Dedifferentiated amniotic fluid mesenchymal stem cell (primary cell): ENCODE measurements around the gene IGHMBP2.
"Not testable (repeated sequence)": the region's sequence is repeated elsewhere in the genome, so short reads cannot be mapped to it uniquely, and the experiment has no call there.

ENCODE experiments used
- DNase-seq: peaks from one replicate; pipeline ENCODE4 v3.0.0-alpha.2; 2016; ENCODE audit errors: extremely low spot score

The IGHMBP2 gene

GRCh38 chr11:68903288-68904247, at the start of gene IGHMBP2, which contains the start of gene MRPL21:
Gene IGHMBP2, plus strand, starts transcription at chr11:68903891. Its CDS starts 62 bp downstream, at chr11:68903953.
Gene MRPL21, minus strand, starts transcription at chr11:68903832. Its CDS starts 22 bp downstream, at chr11:68903810.
- DNase-seq, result peak; percentile 73

- no peak for DNase-seq
Measured at GRCh38 chr11:68854273-68854958, 49.3 kb upstream of the IGHMBP2 start.

DNA sequence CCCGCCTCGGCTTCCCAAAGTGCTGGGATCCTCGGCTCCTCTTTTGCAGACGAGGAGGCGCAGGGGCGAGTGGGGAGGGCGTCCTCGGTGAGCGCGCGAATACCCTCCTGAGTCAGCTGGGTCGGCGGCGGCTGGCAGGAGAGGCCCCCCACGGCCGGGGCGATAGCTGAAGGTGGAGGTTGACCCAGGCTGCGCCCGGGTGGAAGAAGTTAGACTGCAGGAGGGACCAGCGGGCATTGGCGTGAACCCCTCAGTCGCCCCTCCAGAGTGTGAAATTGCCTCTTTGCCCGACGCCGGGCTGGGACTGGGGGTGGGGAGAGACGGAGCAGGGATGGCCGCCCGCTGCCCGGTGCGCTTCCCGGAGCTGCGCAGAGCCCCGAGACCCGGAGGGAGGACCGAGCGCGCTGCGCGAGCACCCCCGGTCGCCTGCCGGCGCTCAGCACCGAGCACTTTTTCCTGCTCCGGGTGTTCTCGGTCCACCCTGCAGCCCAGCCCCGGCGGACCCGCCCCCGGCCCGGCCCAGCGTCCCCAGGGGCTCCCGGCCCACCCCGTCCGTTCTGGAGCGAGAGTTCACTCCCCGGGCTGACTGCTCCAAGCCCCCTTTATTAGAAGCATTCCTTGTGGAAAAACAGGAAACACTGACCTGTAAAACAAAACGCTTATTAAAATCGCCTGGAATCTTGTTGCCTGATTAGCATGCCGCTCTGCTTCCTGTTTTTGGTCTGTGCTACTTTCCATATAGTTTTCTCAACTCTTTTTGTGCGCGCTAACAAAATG, 48.3 kb upstream of the IGHMBP2 start:
- no peak for DNase-seq

DNA sequence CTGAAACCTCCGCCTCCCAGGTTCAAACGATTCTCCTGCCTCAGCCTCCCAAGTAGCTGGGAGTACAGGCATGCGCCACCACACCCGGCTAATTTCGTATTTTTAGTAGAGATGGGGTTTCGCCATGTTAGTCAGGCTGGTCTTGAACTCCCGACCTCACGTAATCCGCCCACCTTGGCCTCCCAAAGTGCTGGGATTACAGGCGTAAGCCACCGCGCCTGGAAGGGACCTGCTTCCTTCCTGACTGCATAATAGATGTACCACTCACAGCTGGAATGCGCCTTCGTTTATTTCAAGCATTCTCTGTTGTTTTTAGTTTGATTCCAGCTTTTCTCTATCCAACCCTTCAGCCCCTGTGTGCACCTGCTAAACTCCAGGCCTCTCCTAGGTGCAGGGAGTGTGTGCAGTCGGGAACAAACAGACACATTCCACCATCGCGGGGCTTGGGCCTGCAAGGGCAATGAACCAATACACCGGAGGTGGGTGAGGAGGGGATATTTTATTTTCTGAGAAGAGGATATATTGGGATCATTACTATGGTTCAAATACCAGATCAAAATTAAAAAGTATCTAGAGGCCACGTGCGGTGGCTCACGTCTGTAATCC, 47.2 kb upstream of the IGHMBP2 start:
- DNase-seq, result not testable (repeated sequence)

- no peak for DNase-seq
Measured at GRCh38 chr11:68857037-68857586, 46.6 kb upstream of the IGHMBP2 start.

DNA sequence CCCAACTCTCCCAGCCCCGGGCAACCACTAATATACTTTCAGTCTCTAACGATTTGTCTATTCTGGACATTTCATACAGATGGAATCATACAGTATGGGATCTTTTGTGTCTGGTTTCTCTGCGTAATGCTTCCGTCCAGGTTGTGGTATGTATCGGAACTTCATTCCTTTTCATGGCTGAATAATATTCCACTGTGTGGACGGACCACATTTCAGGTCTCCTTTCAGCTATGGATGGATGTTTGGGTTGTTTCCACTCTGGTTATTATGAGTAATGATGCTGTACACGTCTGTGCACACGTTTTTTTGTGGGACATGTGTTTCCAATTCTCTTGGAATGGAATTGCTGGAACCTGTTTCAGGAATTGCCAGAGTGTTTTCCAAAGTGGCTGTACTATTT, 44.6 kb upstream of the IGHMBP2 start:
- no peak for DNase-seq

- no peak for DNase-seq
Measured at GRCh38 chr11:68862421-68862820, 41.3 kb upstream of the IGHMBP2 start.

DNA sequence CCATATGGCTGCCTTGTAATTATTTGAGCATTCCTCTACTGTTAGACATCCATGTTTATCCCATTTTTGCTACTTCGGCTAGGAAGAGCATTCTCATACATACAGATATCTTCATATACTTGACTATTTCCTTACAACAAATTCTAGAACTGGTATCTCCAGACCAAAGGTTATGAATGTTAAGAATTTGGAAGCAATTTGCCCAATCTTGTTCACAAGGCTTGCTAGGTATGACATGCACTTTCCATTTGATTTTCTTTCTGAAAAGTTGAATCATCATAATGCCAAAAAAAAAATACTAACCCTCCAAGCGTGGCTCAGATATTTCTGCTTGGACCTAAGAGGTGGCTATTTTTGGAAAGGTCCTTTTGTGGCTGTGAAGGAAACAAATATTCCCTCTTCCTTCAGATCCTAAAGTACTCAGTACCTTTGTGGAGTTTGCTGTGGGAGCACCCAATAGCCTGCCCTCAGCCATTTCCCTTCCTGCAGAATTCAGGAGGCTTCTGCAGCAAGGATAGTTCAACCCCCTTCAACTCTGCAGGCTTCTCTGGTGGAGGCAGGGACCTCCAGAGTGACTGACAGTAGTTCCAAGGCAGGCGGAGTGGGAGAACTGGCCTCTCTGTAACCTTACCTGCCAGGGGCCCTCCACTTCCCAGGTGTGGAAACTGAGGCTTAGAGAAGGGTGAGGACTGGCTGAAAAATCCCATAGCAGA, 40.0 kb upstream of the IGHMBP2 start:
- no peak for DNase-seq

DNA sequence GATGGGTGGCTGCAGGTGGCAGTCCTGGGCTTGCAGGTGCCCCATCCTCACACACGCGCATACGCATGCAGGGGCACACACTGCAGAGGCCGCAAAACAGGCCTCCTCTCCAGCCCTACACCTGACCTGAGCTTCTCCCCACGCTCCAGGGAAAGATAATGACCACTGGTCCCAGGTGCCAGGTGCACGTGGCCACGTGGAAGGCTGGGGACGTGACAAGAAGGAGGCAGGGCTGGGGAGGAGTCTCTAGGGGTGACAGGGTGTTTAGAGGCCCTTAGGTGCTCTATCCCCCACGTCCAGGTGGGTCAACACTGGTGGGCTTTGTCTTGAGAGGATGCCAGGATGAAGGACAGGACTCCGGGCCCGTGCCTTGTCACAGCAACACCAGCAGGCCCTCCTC, 38.5 kb upstream of the IGHMBP2 start:
- DNase-seq, result no peak

- DNase-seq, result no peak
Measured at GRCh38 chr11:68867066-68867465, 36.6 kb upstream of the IGHMBP2 start.

GRCh38 chr11:68868221-68868835, 35.4 kb upstream of the IGHMBP2 start:
- DNase-seq, result no peak

DNA sequence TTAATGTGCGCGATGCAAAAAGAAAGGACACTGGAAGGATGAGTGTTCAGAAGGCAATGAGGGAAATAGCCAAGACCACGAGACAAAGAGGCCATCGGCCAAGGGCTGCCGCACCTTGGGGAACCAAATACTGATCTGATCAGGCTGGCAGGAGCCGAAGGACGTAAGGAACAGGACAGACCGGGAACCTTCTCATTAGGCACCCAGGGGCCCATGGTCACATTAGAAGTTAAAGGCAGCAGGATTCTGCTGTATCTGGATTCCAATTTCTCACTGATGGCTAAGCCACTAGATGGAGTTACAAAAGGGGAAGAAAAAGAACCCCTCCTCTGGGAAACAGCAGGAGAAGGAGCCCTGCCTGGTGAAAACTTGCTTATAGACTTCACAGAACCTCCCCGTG, 33.2 kb upstream of the IGHMBP2 start:
- DNase-seq, result no peak

DNA sequence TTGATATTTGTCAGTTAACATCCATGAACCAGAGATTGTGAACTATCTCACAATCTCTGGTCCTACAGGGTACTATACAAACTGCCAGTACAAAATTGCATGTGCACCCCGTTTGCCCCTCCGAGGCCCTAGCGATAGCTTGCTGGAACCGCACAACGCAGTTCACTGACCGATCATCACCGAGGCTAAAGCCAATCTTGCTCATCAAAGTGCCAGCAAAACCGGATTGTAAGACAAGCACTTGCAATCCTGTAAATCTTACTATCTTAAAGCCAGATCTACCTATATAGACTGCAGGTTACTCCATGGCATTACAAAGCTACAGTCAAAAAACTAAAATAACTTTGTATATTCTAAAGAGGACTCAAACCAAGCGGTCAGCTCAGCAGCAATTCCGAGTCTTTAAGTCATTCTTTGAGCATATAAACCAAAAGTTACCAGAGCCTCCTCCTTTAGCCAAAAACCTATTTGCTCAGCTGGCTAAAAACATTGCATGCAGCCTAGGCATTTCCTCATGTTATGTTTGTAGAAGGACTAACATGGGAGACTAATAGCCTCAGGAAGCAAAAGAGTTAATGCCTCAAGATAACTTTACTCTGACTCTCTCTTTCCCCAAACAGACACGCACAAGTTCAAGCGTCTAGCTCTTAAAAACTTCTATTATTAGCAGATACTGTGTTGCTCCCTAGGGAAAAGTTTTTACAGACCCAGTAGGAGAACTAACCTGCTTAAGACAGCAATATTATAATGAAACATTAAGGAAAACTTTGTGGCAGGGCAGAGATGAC, 31.3 kb upstream of the IGHMBP2 start:
- peak; percentile 32 for DNase-seq

DNA sequence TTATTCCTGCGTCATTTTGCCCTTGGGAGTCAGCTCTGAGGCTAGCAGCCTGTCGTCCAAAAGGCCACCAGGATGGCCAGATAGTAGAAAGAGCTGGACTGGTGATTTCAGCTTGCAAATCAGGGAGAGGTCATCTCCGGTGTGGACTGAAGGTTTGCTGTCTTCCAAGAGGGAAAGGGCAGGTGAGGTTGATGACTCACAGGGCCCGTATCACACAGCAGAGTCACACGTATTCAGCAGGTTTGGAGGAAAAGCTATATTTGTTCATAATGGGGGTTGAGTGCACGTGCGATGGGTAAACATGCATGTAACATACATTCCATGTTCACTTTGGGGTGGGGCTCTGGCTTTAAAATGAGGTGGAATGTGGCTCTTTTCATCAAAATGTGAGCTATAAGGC, 25.7 kb upstream of the IGHMBP2 start:
- DNase-seq, result no peak

DNA sequence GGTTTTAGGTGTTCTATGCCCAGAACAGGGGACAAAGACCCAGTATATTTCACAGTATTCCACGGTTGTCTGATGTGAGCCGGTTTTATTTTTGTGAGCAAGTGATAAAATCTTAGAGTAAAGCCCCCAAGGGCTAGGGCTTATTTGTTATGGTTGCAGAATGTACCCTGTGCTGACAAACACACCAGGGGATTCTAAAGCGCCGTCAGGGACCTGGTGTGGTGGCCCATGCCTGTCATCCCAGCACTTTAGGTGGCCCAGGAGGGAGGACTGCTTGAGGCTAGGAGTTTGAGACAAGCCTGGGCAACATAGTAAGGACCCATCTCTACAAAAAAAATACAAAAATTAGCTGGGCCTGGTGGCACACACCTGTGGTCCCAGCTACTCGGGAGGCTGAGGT, 22.8 kb upstream of the IGHMBP2 start:
- no peak for DNase-seq

DNA sequence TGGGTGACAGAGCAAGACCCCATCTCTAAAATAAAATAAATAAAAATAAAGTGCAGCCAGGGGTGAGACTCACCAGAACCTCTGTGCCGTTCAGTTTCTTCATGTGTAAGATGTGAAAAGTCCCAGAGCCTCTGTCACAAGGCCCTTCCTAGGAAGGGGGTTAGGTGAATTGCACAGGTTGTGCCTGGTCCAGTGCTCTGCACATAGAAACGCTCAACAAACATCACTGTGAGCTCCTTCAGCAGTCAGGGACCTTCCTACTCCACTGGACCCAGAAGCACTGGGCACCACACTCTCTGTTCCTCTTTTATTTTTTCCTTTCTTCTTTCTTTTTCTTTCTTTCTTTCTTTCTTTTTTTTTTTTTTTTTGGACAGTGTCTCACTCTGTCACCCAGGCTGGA, 22.4 kb upstream of the IGHMBP2 start:
- DNase-seq, result no peak

DNA sequence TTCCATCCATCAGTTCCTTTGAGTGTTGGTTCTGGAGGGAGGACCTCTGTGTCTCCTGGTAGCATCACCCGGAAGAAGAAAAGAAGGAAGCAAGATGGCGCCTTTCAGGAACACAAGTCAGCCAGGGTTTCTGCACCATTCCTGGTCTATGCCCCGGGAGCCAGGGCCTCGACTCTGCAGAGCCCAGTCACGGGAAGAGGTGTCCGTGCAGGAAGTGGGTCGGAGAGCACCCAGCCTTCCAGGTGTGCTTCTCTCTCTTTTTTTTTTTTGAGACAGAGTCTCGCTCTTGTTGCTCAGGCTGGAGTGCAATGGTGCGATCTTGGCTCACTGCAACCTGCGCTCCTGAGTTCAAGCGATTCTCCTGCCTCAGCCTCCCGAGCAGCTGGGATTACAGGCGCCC, 21.3 kb upstream of the IGHMBP2 start:
- no peak for DNase-seq

GRCh38 chr11:68884827-68885226, 18.9 kb upstream of the IGHMBP2 start:
- DNase-seq, result not testable (repeated sequence)

DNA sequence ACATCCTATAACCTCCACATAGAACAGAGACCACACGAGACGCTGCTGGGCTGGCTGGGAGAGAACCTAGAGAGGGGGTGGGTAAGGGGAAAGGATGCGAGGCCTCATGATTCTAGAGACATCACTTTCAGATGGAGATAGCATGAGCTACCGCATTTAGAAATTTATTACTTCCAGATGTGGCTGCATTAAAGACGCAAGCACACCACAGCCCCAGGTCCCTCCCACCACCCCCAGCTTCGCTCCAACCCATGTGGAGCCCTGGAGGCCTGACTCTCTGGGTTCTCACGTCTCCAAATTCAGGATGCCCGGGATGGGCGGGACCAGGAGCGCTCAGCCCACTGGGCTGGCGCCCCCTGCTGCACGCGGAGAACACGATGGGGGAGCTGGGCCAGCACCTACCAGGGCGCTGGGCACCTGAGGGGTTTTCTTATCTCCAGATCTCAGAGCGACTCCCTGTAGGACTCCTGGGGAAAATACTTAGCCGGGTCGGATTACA, 13.7 kb upstream of the IGHMBP2 start:
- peak; percentile 17 for DNase-seq
